ENCODE measurements around the gene CNTN4.

DNA sequence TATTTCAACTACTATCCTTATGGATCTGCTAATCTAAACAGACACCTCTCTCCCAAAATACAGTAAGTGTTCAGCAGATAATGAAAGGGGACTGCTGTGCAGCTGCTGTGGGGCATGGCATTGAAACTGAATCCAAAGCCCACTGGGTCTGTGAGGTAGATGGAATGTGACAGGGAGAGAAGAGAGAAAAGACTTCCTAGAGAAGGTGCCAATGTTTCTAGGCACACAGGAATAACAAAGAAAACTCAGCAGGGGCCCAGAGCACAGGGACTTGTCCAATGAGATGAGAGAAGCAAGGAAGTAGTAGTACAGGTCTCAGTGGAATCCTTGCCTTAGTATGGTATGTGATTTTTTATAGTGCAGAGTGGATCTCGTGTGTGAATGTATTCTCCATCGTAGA, 553.7 kb downstream of the CNTN4 start:
- TF ChIP-seq KDM4A (IDR thresholded peaks at IDR 0.05; ENCODE audit: low read depth, low read length, severe bottlenecking): no peak
- TF ChIP-seq ATF2 (IDR thresholded peaks at IDR 0.05; ENCODE audit: low read length): no peak
- TF ChIP-seq POLR2A (IDR thresholded peaks at IDR 0.05; ENCODE audit: control extremely low read depth in 1 of 2, low read depth in 2 of 2, low read length in 2 of 2): no peak
- no peak for TF ChIP-seq CTCF (IDR thresholded peaks at IDR 0.05; ENCODE audit: control extremely low read depth in 1 of 3, insufficient read depth in 1 of 3, low read depth in 1 of 3, low read length in 3 of 3)
- TF ChIP-seq CEBPB (IDR thresholded peaks at IDR 0.05; ENCODE audit: low read depth, low read length): no peak
- no peak for TF ChIP-seq JUND (IDR thresholded peaks at IDR 0.05; ENCODE audit: low read length)
- no peak for TF ChIP-seq SRF (IDR thresholded peaks at IDR 0.05; ENCODE audit: low read depth, low read length)
- no peak for TF ChIP-seq RAD21 (IDR thresholded peaks at IDR 0.05 in 1 of 2, conservative IDR thresholded peaks at IDR 0.05 in 1 of 2; ENCODE audit: low read depth in 2 of 2, low read length in 2 of 2)
- TF ChIP-seq RBBP5 (IDR thresholded peaks at IDR 0.05; ENCODE audit: borderline replicate concordance, low read depth, low read length): no peak
- no peak for TF ChIP-seq POLR2AphosphoS5 (IDR thresholded peaks at IDR 0.05; ENCODE audit: low read depth, low read length)
- TF ChIP-seq EZH2 (IDR thresholded peaks at IDR 0.05; ENCODE audit: low read depth, low read length, severe bottlenecking): no peak
